ENCODE data around the gene BICC1. TPM values are rescaled to one million over a fixed set of nuclear protein-coding genes. Genes with fewer than 3 reads are reported as not detected.

Gene BICC1
- total RNA-seq, 1 donor from 2014 or later, result 9.3 TPM

- Mint-ChIP-seq H3K36me3 (peaks cover 29% of the 10 kb centered on the region), H3K4me1 (no peaks in the 10 kb centered on the region), H3K9me3 (peaks cover 51% of the 10 kb centered on the region), H3K4me3 (no peak overlapping the region), H3K27ac (no peak overlapping the region), H3K27me3 (ENCODE audit: low read depth) (no peaks in the 10 kb centered on the region)
- no peak for DNase-seq (ENCODE audit: low spot score in 2 of 2, unreplicated experiment in 2 of 2)
- TF ChIP-seq, protein P1, sequence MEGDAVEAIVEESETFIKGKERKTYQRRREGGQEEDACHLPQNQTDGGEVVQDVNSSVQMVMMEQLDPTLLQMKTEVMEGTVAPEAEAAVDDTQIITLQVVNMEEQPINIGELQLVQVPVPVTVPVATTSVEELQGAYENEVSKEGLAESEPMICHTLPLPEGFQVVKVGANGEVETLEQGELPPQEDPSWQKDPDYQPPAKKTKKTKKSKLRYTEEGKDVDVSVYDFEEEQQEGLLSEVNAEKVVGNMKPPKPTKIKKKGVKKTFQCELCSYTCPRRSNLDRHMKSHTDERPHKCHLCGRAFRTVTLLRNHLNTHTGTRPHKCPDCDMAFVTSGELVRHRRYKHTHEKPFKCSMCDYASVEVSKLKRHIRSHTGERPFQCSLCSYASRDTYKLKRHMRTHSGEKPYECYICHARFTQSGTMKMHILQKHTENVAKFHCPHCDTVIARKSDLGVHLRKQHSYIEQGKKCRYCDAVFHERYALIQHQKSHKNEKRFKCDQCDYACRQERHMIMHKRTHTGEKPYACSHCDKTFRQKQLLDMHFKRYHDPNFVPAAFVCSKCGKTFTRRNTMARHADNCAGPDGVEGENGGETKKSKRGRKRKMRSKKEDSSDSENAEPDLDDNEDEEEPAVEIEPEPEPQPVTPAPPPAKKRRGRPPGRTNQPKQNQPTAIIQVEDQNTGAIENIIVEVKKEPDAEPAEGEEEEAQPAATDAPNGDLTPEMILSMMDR (IDR thresholded peaks at IDR 0.05; ENCODE audit: unreplicated experiment), result no peak
Measured at GRCh38 chr10:58556516-58557165, 44.0 kb downstream of the BICC1 start.

GRCh38 chr10:58557714-58558113, 45.0 kb downstream of the BICC1 start:
- Mint-ChIP-seq H3K36me3 (peaks cover 36% of the 10 kb centered on the region), H3K27ac (no peak overlapping the region), H3K27me3 (ENCODE audit: low read depth) (no peaks in the 10 kb centered on the region), H3K4me1 (no peaks in the 10 kb centered on the region), H3K4me3 (no peak overlapping the region), H3K9me3 (peaks cover 62% of the 10 kb centered on the region)
- DNase-seq (ENCODE audit: low spot score in 2 of 2, unreplicated experiment in 2 of 2), result no peak
- TF ChIP-seq, protein P1 (IDR thresholded peaks at IDR 0.05; ENCODE audit: unreplicated experiment), result no peak

DNA sequence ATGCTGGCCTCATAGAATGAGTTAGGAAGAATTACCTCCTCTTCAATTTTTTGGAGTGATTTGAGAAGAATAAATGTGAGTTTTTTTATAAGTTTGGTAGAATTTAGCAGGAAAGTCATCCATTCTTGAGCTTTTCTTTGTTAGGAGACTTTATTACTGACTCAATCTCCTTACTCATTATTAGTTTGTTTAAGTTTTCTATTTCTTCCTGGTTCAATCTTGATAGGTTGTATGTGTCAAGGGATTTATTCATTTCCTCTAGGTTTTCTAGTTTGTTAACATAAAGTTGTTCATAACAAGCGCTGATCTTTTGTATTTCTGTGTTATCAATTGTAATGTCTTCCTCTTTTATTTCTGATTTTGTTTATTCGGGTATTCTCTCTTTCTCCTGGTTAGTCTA, 47.4 kb downstream of the BICC1 start:
- Mint-ChIP-seq H3K36me3 (peaks cover 37% of the 10 kb centered on the region), H3K4me3 (no peak overlapping the region), H3K4me1 (no peaks in the 10 kb centered on the region), H3K27me3 (ENCODE audit: low read depth) (no peaks in the 10 kb centered on the region), H3K27ac (no peak overlapping the region), H3K9me3 (peaks cover 67% of the 10 kb centered on the region)
- TF ChIP-seq, protein P1 (IDR thresholded peaks at IDR 0.05; ENCODE audit: unreplicated experiment), result no peak
- DNase-seq (ENCODE audit: low spot score in 2 of 2, unreplicated experiment in 2 of 2), result no peak

DNA sequence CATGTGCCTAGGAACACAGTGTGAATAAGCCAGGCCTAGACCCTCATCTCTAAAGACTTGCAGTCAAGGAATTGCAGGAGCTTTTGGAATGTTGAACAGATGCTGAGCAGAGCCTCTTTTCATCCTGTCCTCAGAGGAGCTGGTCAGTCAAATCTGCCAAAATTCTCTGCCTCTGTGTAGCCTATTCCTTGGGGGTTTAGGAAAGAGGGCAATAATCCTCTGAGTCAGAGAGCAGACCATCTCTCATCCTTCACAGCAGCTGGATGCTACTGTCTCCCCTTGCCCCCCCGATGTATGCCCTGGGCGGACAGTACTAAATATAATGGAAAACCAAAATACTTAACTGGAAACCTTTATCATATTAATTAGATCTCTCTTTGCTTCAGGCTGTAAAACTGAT, 52.6 kb downstream of the BICC1 start:
- H3K4me3 Mint-ChIP-seq, result no peak overlapping the region
- no peak for DNase-seq (ENCODE audit: low spot score in 2 of 2, unreplicated experiment in 2 of 2)
- no peaks in the 10 kb centered on the region for H3K4me1 Mint-ChIP-seq
- peaks cover 17% of the 10 kb centered on the region for H3K36me3 Mint-ChIP-seq
- H3K27me3 Mint-ChIP-seq (ENCODE audit: low read depth), result no peaks in the 10 kb centered on the region
- peaks cover 33% of the 10 kb centered on the region for H3K9me3 Mint-ChIP-seq
- TF ChIP-seq, protein P1 (IDR thresholded peaks at IDR 0.05; ENCODE audit: unreplicated experiment), result no peak
- no peak overlapping the region for H3K27ac Mint-ChIP-seq

- Mint-ChIP-seq H3K27ac (no peak overlapping the region), H3K9me3 (peaks cover 30% of the 10 kb centered on the region)
Measured at GRCh38 chr10:58567652-58568051, 55.0 kb downstream of the BICC1 start.

More at GRCh38 chr10:58567652-58568051, 55.0 kb downstream of the BICC1 start:
- peaks cover 20% of the 10 kb centered on the region for H3K36me3 Mint-ChIP-seq
- H3K27me3 Mint-ChIP-seq (ENCODE audit: low read depth), result no peaks in the 10 kb centered on the region
- TF ChIP-seq, protein P1 (IDR thresholded peaks at IDR 0.05; ENCODE audit: unreplicated experiment), result no peak
- H3K4me1 Mint-ChIP-seq, result no peaks in the 10 kb centered on the region
- DNase-seq (ENCODE audit: low spot score in 2 of 2, unreplicated experiment in 2 of 2), result no peak
- no peak overlapping the region for H3K4me3 Mint-ChIP-seq

All from mesothelial cell of epicardium (in vitro differentiated cells).